HG02970 (cell line): ENCODE results near the gene CFD.
"Not testable (repeated sequence)": the region's sequence is repeated elsewhere in the genome, so short reads cannot be mapped to it uniquely, and the experiment has no call there.

Experiments used
- ATAC-seq: cut with Tn5 transposase; IDR thresholded peaks from one replicate; pipeline ENCODE4 v1.9.1; 2021; ENCODE audit warnings: mild to moderate bottlenecking, moderate library complexity, moderate number of reproducible peaks; ENCODE audit not compliant: unreplicated experiment, low FRiP score

CFD gene

DNA sequence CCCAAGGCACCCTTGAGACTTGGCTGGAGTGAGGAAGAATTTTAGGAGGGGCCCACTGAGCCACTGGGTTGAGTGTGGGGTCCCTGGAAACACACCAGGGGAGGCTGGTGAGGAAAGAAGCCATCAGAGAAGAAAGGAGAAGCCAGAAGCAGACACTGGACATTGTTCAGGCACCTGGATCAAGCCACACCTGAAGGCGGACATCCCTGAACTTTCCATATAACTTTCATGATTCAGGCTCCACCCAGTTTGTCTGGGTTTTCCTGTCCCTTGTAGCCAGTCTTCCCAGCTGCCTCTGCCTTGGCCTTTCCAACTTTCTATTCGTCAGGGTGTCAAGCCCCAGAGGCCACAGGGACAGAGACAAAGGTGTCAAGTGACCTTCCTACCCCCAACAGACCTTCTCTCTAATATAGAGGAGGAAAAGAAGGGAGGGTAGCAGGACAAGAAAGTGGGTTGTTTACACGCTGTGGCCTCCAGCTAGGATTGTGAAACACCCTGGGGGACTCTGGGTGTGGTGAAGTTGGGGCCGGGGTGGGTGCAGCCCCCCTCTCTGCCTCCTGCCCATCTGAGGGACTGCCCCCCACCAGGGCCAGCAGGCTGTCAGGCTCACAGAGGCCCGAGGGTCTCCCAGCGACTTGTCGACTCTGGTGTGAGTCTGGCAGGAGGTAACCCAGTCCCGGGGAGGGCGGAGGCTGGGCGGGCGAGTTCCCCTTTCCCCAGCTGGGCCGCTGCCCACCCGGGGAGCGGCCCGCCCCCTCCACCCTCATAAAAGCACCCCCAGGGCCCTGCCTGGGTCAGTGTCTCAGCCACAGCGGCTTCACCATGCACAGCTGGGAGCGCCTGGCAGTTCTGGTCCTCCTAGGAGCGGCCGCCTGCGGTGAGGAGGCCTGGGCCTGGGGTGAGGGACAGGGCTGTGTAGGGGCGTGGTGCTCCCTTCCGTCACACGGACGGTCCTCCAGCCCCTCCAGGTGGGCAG, at the start of gene CFD:
Gene CFD, plus strand, starts transcription at position 797 of the 976 bp plus-strand sequence. Its CDS starts 26 bp downstream, at position 823.
- no peak for ATAC-seq

DNA sequence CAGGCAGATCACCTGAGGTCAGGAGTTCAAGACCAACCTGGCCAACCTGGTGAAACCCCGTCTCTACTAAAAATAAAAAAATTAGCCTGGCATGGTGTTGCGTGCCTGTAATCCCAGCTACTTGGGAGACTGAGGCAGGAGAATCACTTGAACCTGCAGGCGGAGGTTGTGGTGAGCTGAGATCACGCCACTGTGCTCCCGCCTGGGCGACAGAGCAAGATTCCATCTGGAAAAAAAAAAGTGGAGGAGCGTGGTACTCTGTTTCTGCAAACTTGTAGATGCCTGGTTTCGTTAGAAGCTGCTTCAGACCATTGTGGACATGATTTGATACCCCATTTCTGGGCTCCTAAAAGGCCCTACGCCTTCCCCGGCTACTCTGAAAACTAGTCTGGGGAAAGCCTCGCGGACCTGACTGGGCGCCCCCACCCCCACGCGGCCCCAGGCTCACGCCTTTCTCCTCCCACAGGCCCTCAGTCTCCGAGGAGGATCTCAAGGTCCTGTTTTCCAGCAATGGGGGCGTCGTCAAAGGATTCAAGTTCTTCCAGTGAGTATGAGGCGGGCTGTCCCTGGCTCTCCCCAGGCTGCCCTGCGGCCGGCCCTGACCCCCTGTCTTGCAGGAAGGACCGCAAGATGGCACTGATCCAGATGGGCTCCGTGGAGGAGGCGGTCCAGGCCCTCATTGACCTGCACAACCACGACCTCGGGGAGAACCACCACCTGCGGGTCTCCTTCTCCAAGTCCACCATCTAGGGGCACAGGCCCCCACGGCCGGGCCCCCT, 49.2 kb upstream of the CFD start:
- ATAC-seq = no peak

DNA sequence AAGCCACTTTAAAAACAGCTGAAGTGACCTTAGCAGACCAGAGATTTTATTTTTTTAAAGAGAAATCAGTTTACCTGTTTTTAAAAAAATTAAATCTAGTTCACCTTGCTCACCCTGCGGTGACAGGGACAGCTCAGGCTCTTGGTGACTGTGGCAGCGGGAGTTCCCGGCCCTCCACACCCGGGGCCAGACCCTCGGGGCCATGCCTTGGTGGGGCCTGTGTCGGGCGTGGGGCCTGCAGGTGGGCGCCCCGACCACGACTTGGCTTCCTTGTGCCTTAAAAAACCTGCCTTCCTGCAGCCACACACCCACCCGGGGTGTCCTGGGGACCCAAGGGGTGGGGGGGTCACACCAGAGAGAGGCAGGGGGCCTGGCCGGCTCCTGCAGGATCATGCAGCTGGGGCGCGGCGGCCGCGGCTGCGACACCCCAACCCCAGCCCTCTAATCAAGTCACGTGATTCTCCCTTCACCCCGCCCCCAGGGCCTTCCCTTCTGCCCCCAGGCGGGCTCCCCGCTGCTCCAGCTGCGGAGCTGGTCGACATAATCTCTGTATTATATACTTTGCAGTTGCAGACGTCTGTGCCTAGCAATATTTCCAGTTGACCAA, 48.5 kb upstream of the CFD start:
- no peak for ATAC-seq

DNA sequence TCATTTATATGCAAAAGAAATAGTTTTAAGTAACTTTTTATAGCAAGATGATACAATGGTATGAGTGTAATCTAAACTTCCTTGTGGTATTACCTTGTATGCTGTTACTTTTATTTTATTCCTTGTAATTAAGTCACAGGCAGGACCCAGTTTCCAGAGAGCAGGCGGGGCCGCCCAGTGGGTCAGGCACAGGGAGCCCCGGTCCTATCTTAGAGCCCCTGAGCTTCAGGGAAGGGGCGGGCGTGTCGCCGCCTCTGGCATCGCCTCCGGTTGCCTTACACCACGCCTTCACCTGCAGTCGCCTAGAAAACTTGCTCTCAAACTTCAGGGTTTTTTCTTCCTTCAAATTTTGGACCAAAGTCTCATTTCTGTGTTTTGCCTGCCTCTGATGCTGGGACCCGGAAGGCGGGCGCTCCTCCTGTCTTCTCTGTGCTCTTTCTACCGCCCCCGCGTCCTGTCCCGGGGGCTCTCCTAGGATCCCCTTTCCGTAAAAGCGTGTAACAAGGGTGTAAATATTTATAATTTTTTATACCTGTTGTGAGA, 47.9 kb upstream of the CFD start:
- ATAC-seq = no peak

DNA sequence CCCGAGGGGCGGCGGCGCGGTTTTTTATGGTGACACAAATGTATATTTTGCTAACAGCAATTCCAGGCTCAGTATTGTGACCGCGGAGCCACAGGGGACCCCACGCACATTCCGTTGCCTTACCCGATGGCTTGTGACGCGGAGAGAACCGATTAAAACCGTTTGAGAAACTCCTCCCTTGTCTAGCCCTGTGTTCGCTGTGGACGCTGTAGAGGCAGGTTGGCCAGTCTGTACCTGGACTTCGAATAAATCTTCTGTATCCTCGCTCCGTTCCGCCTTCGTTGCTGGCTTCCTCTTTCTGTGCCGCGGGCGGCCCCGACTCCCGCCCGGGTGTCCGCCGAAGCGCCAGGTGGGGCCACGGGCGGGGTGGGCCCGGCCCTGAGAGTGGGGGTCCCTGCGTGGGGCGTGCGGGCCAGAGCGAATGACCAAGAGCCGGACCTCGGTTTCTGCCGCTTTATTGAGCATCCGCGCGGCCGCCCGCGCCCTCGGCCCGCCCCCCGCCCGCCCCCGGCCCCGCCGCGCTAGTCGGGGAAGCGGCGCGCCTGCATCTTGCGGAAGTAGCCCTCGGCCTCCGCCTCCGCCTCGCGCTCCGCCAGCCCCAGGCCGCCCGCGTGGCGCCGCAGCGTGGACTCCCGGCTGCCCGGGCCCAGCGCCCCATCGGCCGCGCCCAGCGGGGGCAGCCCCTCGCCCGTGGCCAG, 47.3 kb upstream of the CFD start:
- no peak for ATAC-seq

DNA sequence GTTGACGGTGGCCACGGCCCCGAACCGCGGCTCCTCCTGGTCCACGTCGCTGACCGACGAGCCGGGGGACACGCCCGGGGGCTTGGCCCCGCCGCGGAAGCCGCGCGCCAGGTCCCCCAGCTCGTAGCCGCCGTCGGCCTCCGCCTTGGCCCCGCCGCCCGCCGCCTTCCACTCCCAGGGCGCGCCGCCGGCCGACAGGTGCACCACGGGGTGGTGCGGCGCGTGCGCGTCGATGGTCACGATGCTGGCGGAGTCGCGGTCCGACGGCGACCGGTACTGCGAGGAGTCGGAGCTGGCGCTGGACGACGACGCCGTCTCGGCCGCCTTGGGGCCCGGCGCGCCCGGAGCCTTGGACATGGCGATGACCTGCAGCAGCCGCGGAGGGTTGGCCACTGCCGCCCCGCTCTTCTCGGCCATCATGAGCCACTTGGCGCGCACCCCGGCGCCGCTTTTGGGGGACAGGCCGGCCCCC, 46.7 kb upstream of the CFD start:
- no peak for ATAC-seq

DNA sequence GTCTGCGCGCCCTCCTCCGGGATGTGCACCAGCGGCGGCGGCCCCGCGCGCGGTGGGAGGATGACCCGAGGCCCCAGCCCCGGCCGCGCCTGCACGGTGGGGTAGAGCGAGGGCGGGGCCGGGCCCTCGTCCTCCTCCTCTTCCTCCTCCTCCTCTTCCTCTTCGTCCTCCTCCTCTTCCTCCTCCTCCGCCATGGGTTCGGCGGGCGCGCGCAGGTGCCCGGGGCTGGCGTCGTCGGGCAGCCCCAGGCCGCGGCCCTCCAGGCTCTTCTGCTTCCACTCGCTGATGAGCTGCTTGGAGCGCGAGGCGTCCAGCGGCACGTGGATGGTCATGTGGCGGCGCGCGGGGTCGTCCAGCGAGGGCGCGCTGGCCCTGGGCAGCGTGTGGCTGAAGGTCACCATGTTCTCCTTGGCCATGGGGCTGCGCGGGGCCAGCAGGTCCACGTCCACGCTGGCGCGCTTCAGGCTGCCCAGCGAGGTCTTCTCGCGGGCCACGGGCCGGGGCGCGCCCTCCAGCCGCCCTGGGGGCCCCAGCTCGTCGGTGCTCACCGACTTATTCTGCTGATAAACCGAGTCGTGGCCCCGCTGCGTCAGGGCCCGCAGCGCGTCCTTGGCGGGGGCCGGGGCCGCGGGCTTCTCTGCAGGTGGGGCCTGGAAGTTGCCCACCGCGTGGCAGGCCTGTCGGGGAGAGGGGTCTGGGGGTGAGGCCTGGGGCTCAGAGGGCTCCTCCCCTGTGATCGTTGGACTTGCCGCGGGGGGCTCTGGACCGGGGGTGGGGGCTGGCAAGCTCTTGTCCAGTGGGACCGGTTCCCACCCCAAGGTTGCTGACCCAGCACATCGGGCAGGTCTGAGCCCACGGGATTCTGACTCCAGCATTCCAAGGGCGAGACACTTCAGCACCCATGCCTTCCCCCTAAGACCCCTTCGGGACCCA, 46.0 kb upstream of the CFD start:
- no peak for ATAC-seq

DNA sequence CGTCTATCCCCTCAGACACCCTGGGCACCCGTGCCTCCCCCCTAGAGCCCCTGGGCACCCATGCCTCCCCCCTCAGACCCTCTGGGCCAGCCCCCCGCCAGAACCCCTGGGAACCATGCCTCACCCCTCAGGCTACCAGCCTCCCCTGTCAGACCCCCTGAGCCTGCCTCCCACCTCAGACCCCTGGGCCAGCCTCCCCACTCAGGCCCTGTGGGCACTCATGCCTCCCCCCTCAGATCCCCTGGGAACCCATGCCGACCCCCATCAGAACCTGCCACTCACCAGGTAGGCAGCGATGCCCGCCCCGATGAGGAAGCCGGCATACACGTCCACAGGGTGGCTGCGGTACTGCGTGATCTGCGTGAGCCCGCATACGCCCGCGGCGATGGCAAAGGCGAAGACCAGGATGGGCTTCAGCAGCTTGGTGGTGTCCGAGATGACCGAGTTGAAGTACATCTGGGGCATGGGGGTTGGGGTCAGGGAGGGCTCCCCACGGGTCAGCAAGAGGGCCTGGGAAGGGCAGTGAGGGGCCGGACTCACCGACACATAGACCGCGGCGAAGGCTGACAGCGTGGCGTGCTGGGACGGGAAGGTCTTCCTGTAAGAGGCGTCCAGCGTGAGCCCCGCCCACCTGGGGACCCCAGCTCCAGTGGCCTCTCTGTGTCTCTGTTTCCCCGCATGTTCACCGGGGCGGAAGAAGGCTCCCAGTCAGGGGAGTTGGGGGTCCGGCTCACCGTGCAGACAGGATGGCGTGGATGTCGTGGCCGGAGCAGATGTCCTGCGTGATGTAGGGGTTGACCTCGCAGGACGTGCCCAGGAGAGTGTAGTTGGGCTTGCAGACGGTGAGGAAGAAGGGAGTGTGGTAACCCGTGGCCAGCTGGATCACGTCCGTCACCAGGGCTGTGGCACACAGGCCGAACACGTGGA, 45.0 kb upstream of the CFD start:
- no peak for ATAC-seq

DNA sequence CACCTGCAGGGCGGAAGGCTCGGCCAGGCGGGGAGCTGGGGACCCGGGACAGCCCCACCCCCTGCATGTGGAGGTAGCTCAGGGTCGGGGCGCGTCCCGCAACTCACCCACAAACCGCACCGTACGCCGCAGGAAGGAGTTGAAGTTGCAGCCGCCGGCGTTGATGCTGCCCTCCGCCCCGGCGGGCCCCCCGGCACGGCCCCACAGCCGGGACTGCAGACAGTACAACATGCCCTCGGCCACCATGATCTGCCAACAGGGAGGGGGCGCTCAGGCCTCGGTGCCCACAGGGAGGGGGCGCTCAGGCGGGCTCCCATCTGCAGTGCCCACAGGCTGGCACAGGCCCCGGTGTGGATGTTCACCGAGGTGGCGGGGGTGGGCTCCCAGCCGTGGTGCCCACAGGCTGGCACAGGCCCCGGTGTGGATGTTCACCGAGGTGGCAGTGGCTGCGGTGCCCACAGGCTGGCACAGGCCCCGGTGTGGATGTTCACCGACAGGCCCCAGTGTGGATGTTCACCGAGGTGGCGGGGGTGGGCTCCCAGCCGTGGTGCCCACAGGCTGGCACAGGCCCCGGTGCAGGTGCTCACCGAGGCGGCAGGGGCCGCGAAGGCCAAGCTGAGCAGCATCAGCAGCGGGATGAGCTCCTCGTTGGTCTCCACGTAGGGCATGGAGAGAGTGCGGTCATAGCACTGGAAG, 44.2 kb upstream of the CFD start:
- no peak for ATAC-seq

DNA sequence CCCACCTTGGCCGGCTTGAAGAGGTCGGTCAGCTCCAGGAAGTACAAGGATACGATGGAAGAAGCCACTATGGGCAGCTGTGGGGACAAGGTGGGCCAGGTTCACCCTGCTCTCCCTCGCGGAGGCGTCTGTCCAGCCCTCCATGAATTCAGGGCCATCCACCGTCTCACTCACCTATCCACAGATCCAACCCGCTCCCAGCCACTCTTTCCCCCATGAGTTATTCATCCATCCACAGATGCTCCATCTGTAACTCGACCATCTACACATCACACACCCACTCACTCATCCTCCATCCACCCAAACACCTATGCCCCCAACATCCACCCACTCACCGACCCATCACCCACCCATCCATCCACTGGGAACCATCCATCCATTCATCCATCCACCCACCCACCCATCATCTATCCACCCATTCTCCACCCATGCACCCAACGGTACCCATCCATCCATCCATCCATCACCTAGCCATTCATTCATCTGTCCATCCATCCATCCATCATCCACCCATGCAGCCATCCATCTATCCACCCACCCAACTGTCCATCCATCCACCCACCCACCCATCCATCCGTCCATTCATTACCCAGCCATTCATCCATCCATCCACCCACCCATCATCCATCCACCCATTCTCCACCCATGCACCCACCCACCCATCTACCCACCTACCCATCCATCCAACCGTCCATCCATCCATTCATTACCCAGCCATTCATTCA, 43.5 kb upstream of the CFD start:
- ATAC-seq = no peak

DNA sequence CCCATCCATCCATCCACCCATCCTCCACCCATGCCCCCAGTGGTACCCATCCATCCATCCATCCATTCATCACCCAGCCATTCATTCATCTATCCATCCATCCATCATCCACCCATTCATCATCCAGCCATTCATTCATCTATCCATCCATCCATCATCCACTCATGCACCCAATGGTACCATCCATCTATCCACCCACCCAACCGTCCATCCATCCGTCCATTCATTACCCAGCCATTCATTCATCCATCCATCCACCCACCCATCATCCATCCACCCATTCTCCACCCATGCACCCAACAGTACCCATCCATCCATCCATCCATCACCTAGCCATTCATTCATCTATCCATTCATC, 43.0 kb upstream of the CFD start:
- no peak for ATAC-seq

DNA sequence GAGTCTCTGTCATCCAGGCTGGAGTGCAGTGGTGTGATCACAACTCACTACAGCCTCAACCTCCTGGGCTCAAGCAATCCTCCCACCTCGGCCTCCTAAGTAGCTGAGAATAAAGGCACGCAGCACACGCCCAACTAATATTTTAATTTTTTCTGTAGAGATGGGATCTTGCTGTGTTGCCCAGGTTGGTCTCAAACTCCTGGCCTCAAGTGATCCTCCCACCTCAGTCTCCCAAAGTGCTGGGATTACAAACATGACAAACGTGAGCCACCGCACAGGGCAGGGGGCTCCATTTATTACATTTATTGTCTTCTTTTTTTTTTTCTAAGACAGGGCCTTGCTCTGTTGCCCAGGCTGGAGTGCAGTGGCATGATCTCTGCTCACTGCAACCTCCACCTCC, 39.3 kb upstream of the CFD start:
- not testable (repeated sequence) for ATAC-seq

DNA sequence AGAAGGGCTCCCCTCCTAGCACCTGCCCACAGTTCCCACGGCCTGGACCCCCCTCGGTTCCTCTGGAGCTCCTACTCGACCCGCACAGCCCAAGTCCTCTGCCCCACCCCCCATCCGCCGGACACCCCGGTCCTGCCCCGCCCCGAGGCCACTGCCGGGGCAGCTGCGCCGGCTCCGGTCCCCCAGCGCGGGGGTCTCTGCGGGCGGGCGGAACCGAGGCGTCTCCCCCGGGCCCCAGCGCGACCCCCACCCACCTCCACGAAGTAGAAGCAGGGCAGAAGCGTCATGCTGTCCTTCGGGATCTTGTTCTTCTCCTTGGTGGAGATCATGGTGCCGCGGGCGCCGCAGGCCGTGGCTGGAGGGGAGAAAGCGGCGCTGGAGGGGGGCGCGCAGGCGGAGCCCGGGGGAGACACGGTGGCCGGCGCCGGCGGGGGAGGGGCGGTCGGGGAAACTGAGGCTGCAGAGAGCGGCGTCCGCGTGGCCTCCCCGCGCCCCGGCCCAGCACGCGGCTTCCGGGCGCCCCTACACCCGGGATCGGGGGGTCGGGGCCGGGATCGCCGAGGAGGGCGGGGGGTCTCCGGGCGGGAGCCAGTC, 38.1 kb upstream of the CFD start:
- no peak for ATAC-seq

DNA sequence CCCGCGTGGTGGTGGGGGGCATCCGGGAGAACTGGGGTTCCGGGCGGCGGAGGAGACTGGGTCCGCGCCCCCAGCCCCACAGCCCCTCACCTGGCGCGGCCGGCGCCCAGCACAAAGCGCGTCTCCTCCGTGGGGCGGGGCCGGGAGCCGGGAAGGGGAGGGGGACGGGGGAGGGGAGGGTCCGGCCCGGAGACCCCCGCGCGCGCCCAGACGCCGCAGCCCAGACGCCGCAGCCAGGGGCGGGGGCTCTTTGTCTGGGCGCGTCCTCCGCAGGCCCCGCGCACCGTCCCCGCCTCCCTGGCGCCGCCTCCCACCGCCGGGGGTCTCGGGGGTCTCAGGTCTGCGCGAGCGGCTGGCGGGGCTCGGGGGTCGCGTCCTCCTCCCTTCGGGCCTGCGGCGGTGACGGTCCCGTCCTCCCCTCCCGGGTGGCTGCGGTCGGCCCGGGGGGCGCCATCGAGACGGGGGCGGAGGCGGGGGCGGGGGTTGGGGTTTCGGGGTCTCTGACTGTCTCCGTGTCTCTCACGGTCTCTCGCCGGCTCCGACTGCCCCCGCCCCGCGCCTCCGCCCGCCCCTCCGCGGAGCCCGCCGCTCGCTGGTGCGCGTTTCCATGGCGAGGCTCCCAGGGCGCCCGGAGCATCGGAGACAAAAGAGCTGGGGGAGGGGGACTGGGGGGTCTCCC, 37.5 kb upstream of the CFD start, which contains the start of gene PLPPR3:
Gene PLPPR3, minus strand, starts transcription at position 131 of the 679 bp plus-strand sequence. CDS start 396 bp downstream, outside the sequence.
- ATAC-seq = no peak

DNA sequence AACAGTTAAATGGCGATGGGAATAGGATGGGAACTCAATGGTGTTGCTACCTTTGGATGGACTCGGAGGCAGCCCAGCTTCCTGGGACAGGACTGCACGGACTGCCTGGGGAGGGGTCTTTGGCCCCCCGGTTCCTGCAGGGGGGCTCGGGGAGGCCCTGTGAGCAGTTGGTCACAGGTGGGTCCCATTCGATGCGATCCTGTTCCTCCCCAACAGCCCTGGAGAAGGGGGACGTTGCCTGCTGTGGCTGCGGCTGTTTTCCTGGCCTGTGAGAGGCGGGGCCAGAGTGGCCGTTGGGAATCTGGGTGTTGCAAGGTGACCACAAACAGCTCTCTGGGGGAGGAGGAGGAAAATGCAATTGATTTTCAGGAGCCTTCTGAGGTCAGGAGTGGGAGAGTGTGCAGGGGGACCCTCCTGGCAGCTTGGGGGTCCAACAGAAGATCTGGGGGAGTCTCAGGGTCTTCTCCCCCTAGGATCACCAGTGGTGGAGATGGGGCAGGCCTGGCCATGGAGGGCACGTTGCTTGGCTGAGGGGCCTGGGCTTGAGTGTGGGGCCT, 35.8 kb upstream of the CFD start:
- ATAC-seq = no peak
